Measurements from ENCODE around the gene NMUR1. TPM values are rescaled to one million over a fixed set of nuclear protein-coding genes. Genes with fewer than 3 reads are reported as not detected.
"Not testable (repeated sequence)": the region's sequence is repeated elsewhere in the genome, so short reads cannot be mapped to it uniquely, and the experiment has no call there.

The NMUR1 gene
- total RNA-seq, 2 experiments from 2014 or later: not detected

GRCh38 chr2:231557571-231558217 lies 27.4 kb upstream of the NMUR1 start:
- Histone ChIP-seq H3K4me3 (ENCODE audit: low read depth, low read length, poor library complexity, severe bottlenecking) (no peak overlapping the region), H3K9me3 (ENCODE audit: low read length) (peaks cover 9% of the 10 kb centered on the region), H4K20me1 (ENCODE audit: insufficient read depth, low read length) (no peaks in the 10 kb centered on the region), H3K36me3 (ENCODE audit: insufficient read depth, low read length) (no peaks in the 10 kb centered on the region), H3K4me1 (ENCODE audit: insufficient read depth, low read length, poor library complexity, severe bottlenecking) (peaks cover 4% of the 10 kb centered on the region), H3K79me2 (ENCODE audit: insufficient read depth, low read depth, low read length) (no peaks in the 10 kb centered on the region), H2AFZ (ENCODE audit: low read length) (peak overlapping the region; percentile 57), H3K9me2 (ENCODE audit: insufficient read depth, low read length) (no peaks in the 10 kb centered on the region), H3K4me2 (ENCODE audit: low read length) (peak overlapping the region; percentile 29), H3K27ac (ENCODE audit: low read depth, low read length, poor library complexity, severe bottlenecking) (no peak overlapping the region)
- peak; percentile 88 for DNase-seq (ENCODE audit: low spot score)
- BruUV-seq (replicated peaks): no TSS peak
- TF ChIP-seq EZH2phosphoT487 (IDR thresholded peaks at IDR 0.05; ENCODE audit: borderline replicate concordance, low read depth, low read length) (no peak), CTCF (conservative IDR thresholded peaks at IDR 0.05; ENCODE audit: low read length) (peak; percentile 91)
- intact Hi-C loops (cut with micrococcal nuclease; ENCODE audit: unreplicated experiment): loop anchor here (1.0 to 2.0 kb wide), 3 partner anchors 27 to 75 kb away; partner anchors contain the start of gene NMUR1
- POLR2A ChIA-PET: no interaction called here
- CTCF ChIA-PET (ENCODE audit: unreplicated experiment): no interaction called here

GRCh38 chr2:231556981-231557380 lies 26.7 kb upstream of the NMUR1 start:
- TF ChIP-seq EZH2phosphoT487 (IDR thresholded peaks at IDR 0.05; ENCODE audit: borderline replicate concordance, low read depth, low read length): no peak
- TF ChIP-seq CTCF (conservative IDR thresholded peaks at IDR 0.05; ENCODE audit: low read length): no peak
- no peaks in the 10 kb centered on the region for H3K36me3 ChIP-seq (ENCODE audit: insufficient read depth, low read length)
- no peak overlapping the region for H2AFZ ChIP-seq (ENCODE audit: low read length)
- H3K4me2 ChIP-seq (ENCODE audit: low read length): no peak overlapping the region
- peaks cover 15% of the 10 kb centered on the region for H3K9me3 ChIP-seq (ENCODE audit: low read length)
- H3K4me3 ChIP-seq (ENCODE audit: low read depth, low read length, poor library complexity, severe bottlenecking): no peak overlapping the region
- H4K20me1 ChIP-seq (ENCODE audit: insufficient read depth, low read length): no peaks in the 10 kb centered on the region
- CTCF ChIA-PET (ENCODE audit: unreplicated experiment): no interaction called here
- POLR2A ChIA-PET: no interaction called here
- DNase-seq (ENCODE audit: low spot score): no peak
- no TSS peak for BruUV-seq (replicated peaks)
- no peaks in the 10 kb centered on the region for H3K79me2 ChIP-seq (ENCODE audit: insufficient read depth, low read depth, low read length)
- no peaks in the 10 kb centered on the region for H3K9me2 ChIP-seq (ENCODE audit: insufficient read depth, low read length)
- intact Hi-C loops (cut with micrococcal nuclease; ENCODE audit: unreplicated experiment): no loop called here
- H3K27ac ChIP-seq (ENCODE audit: low read depth, low read length, poor library complexity, severe bottlenecking): no peak overlapping the region
- H3K4me1 ChIP-seq (ENCODE audit: insufficient read depth, low read length, poor library complexity, severe bottlenecking): peaks cover 4% of the 10 kb centered on the region

GRCh38 chr2:231556496-231556895 lies 26.3 kb upstream of the NMUR1 start:
- H3K27ac ChIP-seq (ENCODE audit: low read depth, low read length, poor library complexity, severe bottlenecking); H2AFZ ChIP-seq (ENCODE audit: low read length); DNase-seq (ENCODE audit: low spot score); CTCF ChIA-PET (ENCODE audit: unreplicated experiment); H3K4me1 ChIP-seq (ENCODE audit: insufficient read depth, low read length, poor library complexity, severe bottlenecking); POLR2A ChIA-PET; H3K36me3 ChIP-seq (ENCODE audit: insufficient read depth, low read length); H3K4me3 ChIP-seq (ENCODE audit: low read depth, low read length, poor library complexity, severe bottlenecking); H3K9me2 ChIP-seq (ENCODE audit: insufficient read depth, low read length); BruUV-seq (replicated peaks); intact Hi-C loops (cut with micrococcal nuclease; ENCODE audit: unreplicated experiment); H3K4me2 ChIP-seq (ENCODE audit: low read length); H3K79me2 ChIP-seq (ENCODE audit: insufficient read depth, low read depth, low read length); H4K20me1 ChIP-seq (ENCODE audit: insufficient read depth, low read length): not testable (repeated sequence)
- peaks cover 15% of the 10 kb centered on the region for H3K9me3 ChIP-seq (ENCODE audit: low read length)
